ENCODE data around the gene GAK.

GAK gene

DNA sequence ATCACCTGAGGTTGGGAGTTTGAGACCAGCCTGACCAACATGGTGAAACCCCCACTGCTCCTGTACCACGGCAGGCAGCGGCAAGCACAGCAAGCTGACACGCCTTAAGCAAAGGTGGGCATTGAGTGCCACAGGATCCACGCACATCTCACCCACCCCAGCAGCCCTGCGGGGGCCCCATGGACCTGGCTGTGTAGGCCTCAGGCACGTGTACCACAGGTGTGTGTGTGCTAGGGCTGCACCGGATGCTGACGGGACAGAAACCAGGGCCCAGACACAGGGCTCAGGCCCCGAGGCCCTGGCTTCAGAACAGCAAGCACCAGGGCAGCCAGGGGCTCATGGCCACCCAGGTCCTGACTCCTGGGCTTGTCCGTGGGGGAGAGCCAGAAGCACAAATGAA lies 46.8 kb downstream of the GAK start:
- DNase-seq = no peak

GRCh38 chr4:884896-885295 lies 47.2 kb downstream of the GAK start:
- DNase-seq = no peak

GRCh38 chr4:884259-884658 lies 47.9 kb downstream of the GAK start:
- no peak for DNase-seq

- DNase-seq = no peak
Measured at GRCh38 chr4:883377-884095, 48.6 kb downstream of the GAK start.

DNA sequence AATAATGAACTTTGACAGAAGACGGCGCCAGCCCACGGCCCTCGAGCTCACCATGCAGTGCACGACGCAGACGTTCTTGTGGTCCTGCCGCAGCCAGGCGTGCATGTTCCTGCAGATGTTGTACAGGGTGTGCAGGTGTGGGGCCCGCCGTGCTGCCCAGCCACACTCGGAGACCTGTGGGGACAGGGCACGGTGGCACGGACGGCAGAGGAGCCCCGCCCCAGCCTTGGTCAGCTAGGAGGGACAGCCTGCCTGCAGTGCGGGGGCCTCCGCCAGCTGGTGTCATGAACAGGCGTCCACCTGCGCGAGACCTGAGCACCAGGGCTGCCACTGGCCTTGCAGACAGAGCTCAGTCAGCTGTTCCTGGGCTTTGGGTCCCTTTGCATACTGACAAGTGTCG lies 49.5 kb downstream of the GAK start:
- no peak for DNase-seq

DNA sequence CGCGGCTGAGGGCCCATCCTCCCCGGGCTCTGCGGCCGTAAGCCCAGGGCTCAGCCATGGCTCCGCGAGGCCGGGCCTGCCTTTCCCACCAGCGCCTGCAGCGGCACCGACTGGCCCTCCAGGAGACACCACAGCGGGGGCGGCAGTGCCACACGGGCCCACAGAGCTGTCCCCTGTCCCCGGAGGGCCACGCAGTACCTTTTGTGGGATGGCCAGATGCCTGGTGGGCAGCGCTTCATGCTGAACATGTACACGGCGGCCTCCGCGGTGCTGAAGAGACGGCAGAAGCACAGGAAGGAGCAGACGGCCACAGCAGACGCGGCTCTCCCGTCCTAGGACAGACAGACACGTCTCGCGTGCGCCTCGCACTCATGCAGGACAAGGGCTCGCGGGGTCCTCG lies 50.4 kb downstream of the GAK start:
- DNase-seq = no peak

GRCh38 chr4:880684-881405 lies 51.3 kb downstream of the GAK start:
- DNase-seq = no peak

DNA sequence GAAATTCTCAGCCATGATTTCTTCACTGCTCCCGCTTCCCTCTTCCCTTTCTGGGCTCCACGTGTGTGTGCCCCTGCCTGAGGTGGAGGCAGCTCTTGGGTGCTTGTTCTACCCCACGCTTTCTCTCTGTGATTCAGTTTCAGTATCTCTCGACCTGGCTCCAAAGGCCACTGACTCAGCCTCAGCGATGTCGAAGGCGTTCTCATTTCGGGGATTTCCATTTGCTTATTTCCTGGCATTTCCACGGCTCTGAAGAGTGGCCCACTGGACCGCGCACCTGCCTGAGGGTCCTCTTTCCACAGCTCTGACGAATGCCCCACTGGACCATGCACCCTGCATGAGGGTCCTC lies 52.4 kb downstream of the GAK start:
- no peak for DNase-seq

DNA sequence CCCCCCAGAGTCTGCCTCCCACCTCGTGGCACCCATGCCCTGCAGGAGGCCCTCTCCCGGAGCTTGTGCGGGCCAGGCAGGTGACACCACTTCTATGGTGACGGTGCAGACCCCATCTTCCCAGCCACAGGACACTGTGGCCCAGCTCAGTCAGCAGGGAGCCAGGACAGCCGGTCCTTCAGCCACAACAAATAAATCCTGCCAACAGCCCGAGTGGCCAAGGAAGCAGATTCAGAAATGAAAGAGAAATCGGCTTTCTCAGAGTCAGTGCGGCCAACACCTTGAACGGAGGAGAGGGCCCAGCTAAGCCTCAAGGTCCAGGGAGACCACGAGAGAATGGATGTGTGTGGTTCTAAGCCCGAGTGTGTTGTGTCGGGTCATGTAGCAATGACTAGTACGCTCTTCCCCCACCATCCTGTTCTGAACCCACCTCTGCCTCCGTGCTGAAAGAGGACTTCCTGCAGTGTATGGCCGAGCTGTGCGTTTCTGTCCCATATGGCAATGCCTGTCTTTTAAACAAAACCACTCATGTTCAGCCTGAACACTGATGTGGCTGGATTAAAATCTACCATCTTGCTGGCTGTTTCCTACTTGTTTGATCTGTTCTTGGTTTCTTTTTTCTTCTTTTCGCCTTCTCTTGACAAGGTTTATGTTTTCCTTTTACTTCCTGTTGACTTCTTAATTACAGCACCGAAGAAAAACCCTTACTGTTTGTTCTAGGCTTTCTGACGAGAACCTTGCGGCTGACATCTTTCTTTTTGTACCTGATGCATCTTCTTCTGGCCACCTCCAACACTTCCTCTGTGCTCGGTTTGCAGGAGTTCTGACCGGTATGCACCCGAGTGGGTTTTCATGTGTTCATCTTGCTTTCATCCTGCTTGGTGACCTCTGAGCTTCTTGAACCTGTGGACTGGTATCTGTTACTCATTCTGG lies 53.1 kb downstream of the GAK start:
- no peak for DNase-seq

- DNase-seq = no peak
Measured at GRCh38 chr4:877502-877901, 54.6 kb downstream of the GAK start.

GRCh38 chr4:876780-877179 lies 55.3 kb downstream of the GAK start:
- DNase-seq = no peak

DNA sequence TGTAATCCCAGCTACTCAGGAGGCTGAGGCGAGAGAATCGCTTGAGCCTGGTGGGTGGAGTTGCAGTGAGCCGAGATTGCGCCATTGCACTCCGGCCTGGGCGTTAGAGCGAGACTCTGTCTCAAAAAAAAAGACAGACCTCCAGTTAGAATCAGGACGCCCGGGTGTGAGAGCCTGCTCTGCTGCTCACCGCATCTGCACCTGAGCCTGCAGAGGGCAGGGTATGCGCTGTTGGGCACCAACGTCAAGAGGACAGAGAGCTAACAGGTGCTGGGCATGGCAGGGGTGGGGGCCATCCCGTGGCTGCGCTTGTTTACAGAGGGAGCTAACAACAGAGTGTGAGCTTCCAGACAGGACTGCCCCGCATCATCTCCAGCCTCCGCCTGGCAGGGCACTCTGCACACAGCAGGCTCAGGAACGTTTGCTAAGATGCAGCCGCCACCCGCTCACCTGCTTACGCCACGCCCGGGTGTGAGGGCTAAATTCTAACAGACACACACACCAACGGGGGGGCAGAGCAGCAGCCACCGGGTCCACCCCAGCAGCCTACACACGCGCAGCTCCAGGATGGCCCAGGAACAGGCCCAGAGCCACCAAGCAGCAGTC lies 56.2 kb downstream of the GAK start:
- no peak for DNase-seq

DNA sequence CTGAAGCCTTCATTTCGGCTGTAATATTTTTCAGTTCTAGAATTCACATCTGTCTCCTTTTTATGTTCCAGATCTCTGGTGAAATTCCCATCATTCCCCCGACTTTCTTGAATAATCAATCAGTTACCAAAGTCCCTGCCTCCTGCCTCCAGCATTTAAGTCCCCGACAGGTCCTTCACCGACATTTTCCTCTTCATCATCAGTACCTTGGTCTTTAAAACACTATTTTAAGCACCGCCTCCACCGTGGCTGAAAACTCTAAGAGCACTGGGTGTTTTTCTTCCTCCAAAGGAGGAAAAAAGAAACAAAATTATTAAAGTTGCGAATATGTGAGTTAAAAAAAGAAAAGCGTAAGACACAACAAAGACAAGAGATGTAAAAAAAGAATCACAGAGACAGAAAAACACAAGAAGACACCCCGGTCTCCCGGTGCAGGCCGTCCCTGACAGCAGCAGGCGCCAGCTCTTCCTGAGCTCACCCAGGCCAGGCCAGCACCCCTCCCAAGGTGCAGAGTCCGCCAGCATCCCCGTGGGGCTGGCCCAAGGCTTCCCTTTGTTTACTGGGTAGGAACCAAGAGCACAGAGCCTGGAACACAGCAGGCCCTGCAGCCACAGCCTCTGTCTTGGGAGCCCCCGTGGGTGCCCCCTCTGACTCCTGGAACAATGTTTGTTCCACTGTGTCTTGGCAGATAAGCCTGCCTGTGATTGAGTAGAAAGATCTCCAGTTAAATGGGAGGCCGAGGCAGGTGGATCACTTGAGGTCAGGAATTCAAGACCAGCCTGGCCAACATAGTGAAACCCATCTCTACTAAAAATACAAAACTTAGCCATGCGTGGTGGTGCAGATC lies 56.9 kb downstream of the GAK start:
- no peak for DNase-seq

GRCh38 chr4:874056-874455 lies 58.1 kb downstream of the GAK start:
- DNase-seq = peak; percentile 36

DNA sequence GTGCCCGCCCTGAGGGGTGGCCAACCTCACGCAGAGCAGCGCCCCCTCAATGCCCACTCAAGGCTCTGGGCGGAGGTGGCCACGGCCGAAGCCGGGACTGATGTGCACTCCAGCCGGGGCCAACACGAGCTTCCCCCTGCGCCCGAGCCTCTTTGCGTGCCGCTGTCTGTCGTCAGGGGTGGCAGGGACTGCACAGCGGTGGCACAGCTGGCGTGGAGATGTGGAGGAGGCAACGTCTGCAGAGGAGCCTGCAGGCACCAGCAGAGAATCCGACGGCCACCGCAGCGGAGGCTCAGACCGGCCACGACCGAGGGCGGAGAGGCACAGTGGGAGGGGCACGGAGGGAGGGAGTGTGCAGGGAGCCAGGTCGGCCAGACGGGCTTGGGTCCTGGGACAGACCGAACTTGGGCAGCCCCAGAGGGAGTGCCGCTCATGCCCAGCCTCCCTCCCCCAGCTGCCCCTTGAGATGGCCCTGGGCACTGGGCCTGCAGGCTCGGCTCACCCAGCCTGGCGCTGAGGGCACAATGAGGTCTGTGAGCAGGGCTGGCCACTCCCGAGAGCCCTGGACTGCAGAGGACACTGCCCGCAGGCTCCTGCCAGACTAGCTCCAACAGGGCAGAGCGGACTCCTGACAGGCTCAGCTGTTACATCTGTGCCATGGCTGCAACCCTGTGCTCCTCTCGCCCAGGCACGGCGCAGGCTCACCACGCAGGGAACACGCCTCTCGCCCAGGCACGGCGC lies 59.7 kb downstream of the GAK start:
- DNase-seq = no peak

- DNase-seq = no peak
Measured at GRCh38 chr4:871484-871883, 60.6 kb downstream of the GAK start.

DNA sequence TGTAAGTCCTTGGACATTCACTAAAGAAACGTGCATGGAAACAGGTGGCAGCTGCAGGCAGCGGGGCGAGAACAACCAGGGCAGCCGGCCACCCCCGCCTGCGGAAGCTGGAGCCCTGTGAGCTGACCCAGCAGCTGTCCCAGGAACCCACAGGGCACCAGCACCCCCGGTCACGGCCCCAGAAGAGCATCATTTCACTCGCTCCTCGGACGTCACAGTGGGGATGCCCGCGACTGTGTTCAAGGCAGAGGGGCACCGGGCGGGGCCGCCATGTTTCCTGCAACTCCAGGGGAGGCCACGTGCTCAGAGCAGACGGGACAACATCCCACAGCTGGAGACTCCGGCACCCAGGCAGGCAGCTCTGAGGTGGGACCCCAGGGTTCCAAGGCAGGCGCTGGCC lies 61.2 kb downstream of the GAK start:
- DNase-seq = no peak

GRCh38 chr4:869776-870175 lies 62.3 kb downstream of the GAK start:
- DNase-seq = no peak

- DNase-seq = no peak
Measured at GRCh38 chr4:868421-868820, 63.7 kb downstream of the GAK start.

- no peak for DNase-seq
Measured at GRCh38 chr4:867526-868250, 64.4 kb downstream of the GAK start.

All from NCI-H2171 treated with DMSO at 0.1 percent for 48 hours (cell line).